SHP77 treated with DMSO at 0.1 percent for 48 hours (cell line): ENCODE results near the gene EPAS1.

Source experiments
- DNase-seq: peaks from one replicate; lab custom pipeline; 2025; lab: John Stamatoyannopoulos, UW

EPAS1 gene

GRCh38 chr2:46364797-46365457 is 67.7 kb downstream of the EPAS1 start:
- DNase-seq = no peak

GRCh38 chr2:46365913-46366667 is 68.9 kb downstream of the EPAS1 start:
- no peak for DNase-seq

GRCh38 chr2:46366668-46367052 is 69.5 kb downstream of the EPAS1 start:
- no peak for DNase-seq

GRCh38 chr2:46367286-46367685 is 70.1 kb downstream of the EPAS1 start:
- DNase-seq = no peak

GRCh38 chr2:46368401-46368800 is 71.2 kb downstream of the EPAS1 start:
- no peak for DNase-seq

GRCh38 chr2:46369783-46370182 is 72.6 kb downstream of the EPAS1 start:
- DNase-seq = no peak

GRCh38 chr2:46371854-46372253 is 74.6 kb downstream of the EPAS1 start:
- DNase-seq = no peak

- no peak for DNase-seq
These were observed 75.3 kb downstream of the EPAS1 start for GRCh38 chr2:46372475-46372874.

- DNase-seq = no peak
These were observed 76.0 kb downstream of the EPAS1 start for GRCh38 chr2:46373238-46373637.

- no peak for DNase-seq
These were observed 78.4 kb downstream of the EPAS1 start for GRCh38 chr2:46375566-46376125.

GRCh38 chr2:46376586-46376985 is 79.4 kb downstream of the EPAS1 start:
- DNase-seq = no peak

GRCh38 chr2:46377101-46377581 is 79.9 kb downstream of the EPAS1 start:
- no peak for DNase-seq

- DNase-seq = no peak
These were observed 80.7 kb downstream of the EPAS1 start for GRCh38 chr2:46377666-46378560.

GRCh38 chr2:46378616-46379015 is 81.4 kb downstream of the EPAS1 start:
- DNase-seq = no peak

- DNase-seq = no peak
These were observed 82.2 kb downstream of the EPAS1 start for GRCh38 chr2:46379213-46380037.

- DNase-seq = no peak
These were observed 83.1 kb downstream of the EPAS1 start for GRCh38 chr2:46380038-46380940.

- DNase-seq = no peak
These were observed 84.1 kb downstream of the EPAS1 start for GRCh38 chr2:46381263-46381849.

GRCh38 chr2:46381871-46382270 is 84.7 kb downstream of the EPAS1 start:
- no peak for DNase-seq

- DNase-seq = no peak
These were observed 85.3 kb downstream of the EPAS1 start for GRCh38 chr2:46382331-46383112.
